T-helper 2 cell treated with Interferon-gamma antibody and Interleukin-4, amounts not matched to agents 5 μg/mL and 100 μg/mL, for 36 hours (primary cell): ENCODE data around the gene ZFR2.
"Not testable (repeated sequence)": the region's sequence is repeated elsewhere in the genome, so short reads cannot be mapped to it uniquely, and the experiment has no call there.

Experiments
- DNase-seq: peaks from one replicate; pipeline ENCODE4 v3.0.0; 2021; ENCODE audit warnings: low spot score
- H3K27ac Mint-ChIP-seq: one replicate; pipeline ENCODE4 v1.8.0; 2021; ENCODE audit warnings: mild to moderate bottlenecking, mixed read lengths
- H3K27me3 Mint-ChIP-seq: one replicate; pipeline ENCODE4 v1.8.0; 2021; ENCODE audit warnings: low read depth, mixed read lengths
- H3K36me3 Mint-ChIP-seq: one replicate; pipeline ENCODE4 v1.8.0; 2021; ENCODE audit warnings: low read depth, mixed read lengths
- H3K4me1 Mint-ChIP-seq: one replicate; pipeline ENCODE4 v1.8.0; 2021; ENCODE audit warnings: low read depth, mixed read lengths
- H3K4me3 Mint-ChIP-seq: one replicate; pipeline ENCODE4 v1.8.0; 2022; ENCODE audit warnings: mild to moderate bottlenecking, moderate library complexity, mixed read lengths
- H3K9me3 Mint-ChIP-seq: one replicate; pipeline ENCODE4 v1.8.0; 2021; ENCODE audit warnings: mixed read lengths

Gene ZFR2

DNA sequence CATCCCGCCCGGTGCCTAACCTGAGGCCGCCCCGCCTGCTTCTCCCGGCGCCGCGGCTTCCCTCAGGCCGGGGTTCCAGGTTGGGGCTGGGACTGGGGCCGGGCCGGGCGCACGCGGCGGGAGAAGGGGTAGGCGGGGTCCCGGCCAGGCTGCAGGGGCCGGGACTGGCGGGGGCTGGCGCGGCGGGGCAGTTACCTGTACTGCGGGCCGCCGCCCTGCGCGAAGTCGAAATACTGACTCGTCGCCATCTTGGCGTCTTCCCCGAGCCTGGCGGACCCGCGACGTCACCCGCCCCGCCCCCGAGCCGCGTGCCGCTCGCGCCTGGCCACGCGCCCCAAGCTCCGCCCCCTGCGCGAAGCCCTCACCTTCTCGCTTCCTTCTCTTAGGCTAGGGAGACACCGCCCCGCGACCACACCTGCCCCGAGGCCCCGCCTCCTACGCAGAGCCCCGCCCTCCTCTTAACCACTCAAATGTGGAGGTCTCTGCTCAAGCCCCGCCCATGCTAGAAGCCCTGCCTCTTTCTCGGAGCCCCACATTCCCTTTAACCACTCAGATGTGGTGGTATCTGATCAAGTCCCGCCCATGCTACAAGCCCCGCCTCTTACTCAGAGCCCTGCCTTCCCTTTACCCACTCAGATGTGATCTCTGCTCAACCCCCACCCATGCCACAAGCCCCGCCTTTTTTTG is at the start of gene ZFR2:
TSS of gene ZFR2 (minus strand) at position 269 of the 687 bp plus-strand sequence. CDS start at position 248, 21 bp downstream.
- Mint-ChIP-seq H3K27me3 (peaks cover 27% of the 10 kb centered on the region), H3K27ac (no peak within 1 kb of the TSS), H3K36me3 (peaks cover 3% of the 10 kb centered on the region), H3K4me3 (no peak within 1 kb of the TSS), H3K4me1 (no peaks in the 10 kb centered on the region), H3K9me3 (peaks cover 7% of the 10 kb centered on the region)
- no peak for DNase-seq

DNA sequence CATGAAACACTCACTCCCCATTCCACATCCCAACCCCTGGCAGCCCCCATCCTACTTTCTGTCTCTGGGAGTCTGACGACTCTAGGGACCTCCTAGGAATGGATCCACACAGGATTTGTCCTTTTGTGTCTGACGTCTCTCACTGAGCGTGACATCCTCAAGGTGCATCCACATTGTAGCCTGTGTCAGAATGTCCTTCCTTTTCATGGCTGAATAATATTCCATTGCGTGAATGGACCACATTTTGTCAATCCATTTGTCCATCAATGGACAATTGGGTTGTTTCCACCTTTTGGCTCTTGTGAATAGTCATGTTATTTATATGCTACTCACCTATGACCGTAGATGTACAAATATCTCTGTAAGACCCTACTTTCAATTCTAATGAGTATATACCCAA is 47.2 kb upstream of the ZFR2 start:
- peaks cover 4% of the 10 kb centered on the region for H3K9me3 Mint-ChIP-seq
- H3K4me1 Mint-ChIP-seq = no peaks in the 10 kb centered on the region
- H3K27me3 Mint-ChIP-seq = no peaks in the 10 kb centered on the region
- no peak for DNase-seq
- no peak overlapping the region for H3K4me3 Mint-ChIP-seq
- no peak overlapping the region for H3K27ac Mint-ChIP-seq
- H3K36me3 Mint-ChIP-seq = no peaks in the 10 kb centered on the region

DNA sequence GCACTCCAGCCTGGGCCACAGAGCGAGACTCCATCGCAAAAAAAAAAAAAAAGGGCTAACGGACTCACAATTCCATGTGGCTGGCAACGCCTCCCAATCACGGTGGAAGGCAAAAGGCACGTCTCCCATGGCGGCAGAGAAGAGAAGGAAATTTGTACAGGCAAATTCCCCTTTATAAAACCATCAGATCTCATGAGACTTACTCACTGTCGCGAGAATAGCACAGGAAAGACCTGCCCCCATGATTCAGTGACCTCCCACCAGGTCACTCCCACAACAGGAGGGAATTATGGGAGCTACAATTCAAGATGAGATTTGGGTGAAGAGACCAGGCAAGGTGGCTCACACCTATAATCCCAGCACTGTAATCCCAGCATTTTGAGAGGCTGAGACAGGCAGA is 45.4 kb upstream of the ZFR2 start:
- no peak for DNase-seq
- no peaks in the 10 kb centered on the region for H3K36me3 Mint-ChIP-seq
- H3K27me3 Mint-ChIP-seq = no peaks in the 10 kb centered on the region
- H3K4me1 Mint-ChIP-seq = no peaks in the 10 kb centered on the region
- no peak overlapping the region for H3K4me3 Mint-ChIP-seq
- no peak overlapping the region for H3K27ac Mint-ChIP-seq
- H3K9me3 Mint-ChIP-seq = peaks cover 3% of the 10 kb centered on the region

DNA sequence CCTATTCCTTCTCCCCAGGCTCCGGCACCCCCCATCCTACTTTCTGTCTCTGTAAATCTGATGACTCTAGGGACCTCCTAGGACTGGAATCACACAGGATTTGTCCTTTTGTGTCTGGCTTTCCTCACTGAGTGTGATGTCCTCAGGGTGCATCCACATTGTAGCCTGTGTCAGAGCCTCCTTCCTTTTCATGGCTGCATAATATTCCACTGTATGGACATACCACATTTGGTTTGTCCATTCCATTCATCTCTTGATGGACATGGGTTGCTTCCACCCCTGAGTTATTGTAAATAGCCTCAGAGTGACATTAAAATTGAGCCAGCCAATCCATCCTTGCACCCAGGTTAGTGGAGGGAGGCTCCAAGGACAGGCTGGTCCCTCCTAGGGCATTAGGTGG is 41.3 kb upstream of the ZFR2 start:
- H3K27me3 Mint-ChIP-seq = no peaks in the 10 kb centered on the region
- no peak for DNase-seq
- H3K4me3 Mint-ChIP-seq = no peak overlapping the region
- H3K4me1 Mint-ChIP-seq = no peaks in the 10 kb centered on the region
- H3K9me3 Mint-ChIP-seq = peaks cover 3% of the 10 kb centered on the region
- H3K27ac Mint-ChIP-seq = no peak overlapping the region
- H3K36me3 Mint-ChIP-seq = no peaks in the 10 kb centered on the region

DNA sequence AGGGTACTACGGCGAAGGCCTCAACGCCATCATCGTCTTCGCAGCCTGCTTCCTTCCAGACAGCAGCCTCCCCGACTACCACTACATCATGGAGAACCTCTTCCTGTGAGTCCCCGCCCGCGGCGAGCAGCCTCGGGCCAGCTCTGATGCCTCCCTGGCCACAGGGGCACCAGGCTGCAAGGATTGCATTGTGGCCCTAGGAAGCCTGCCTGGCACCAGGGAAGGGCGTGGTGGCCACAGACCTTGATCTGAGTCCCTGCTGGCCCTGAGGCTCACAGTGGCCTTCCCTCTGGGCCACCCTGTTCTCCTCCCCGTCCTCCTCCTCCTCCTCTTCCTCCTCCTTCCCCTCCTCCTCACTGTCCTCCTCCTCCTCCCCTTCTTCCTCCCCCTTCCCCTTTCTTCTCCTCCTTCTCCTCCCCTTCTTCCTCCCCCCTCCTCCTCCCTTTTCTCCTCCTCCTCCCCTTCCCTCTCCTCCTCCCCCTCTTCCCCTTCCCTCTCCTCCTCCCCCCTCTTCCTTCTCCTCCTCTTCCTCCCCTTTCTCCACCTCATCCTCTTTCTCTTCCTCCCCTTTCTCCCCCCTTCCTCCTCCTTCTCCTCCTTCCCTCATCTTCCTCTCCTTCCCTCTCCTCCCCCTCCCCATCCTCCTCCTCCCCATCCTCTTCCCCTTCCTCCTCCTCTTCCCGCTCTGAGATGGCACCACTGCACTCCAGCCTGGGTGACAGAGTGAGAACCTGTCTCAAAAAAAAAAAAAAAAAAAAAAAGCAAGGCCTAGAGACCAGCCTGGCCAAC is 39.6 kb upstream of the ZFR2 start:
- Mint-ChIP-seq H3K9me3 (peaks cover 3% of the 10 kb centered on the region), H3K27me3 (no peaks in the 10 kb centered on the region), H3K27ac (no peak overlapping the region), H3K4me3 (no peak overlapping the region), H3K36me3 (no peaks in the 10 kb centered on the region), H3K4me1 (no peaks in the 10 kb centered on the region)
- no peak for DNase-seq

DNA sequence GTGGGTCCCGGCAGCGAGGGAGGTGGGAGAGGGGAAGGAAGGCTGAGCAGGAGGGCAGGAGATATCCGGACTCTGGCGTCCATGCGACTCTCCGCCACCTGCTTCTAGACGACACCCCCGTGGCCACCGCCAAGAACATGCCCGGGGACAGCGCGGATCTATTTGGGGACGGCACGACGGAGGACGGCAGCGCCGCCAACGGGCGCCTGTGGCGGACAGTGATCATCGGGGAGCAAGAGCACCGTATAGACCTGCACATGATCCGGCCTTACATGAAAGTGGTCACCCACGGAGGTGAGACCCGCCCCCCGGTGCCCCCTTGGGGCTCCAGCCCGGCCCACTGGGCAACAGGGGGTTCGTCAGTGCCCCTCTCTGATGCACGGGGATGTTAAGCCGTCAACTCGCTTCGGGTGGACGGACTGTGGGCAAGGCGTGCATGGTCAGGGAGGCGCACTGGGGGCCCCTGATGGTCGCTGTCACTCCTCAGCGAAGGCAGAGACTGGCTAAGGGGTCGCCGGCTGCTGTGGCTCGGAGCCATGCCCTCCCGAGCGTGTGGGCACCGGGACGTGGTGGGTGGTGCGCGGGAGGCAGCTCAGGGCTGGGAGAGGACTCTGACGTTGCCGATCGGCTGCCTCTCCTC is 38.9 kb upstream of the ZFR2 start:
- no peak for DNase-seq
- Mint-ChIP-seq H3K9me3 (peaks cover 3% of the 10 kb centered on the region), H3K4me3 (no peak overlapping the region), H3K27me3 (no peaks in the 10 kb centered on the region), H3K4me1 (no peaks in the 10 kb centered on the region), H3K27ac (no peak overlapping the region), H3K36me3 (no peaks in the 10 kb centered on the region)

DNA sequence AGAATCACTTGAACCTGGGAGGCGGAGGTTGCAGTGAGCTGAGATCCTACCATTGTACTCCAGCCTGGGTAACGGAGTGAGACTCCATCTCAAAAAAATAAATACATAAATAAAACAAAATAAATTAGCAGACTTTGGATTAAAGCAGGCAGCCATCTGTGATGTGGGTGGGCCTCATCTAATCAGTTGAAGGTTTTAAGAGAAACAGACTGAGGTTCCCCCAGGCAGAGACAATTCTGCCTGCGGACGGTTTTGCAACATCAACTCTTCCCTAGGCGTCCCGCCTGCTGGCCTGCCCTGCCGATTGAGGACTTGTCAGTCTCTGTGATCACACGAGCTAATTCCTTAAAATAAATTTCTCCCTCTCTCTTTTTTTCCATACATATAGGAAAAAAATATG is 35.4 kb upstream of the ZFR2 start:
- H3K4me3 Mint-ChIP-seq = no peak overlapping the region
- no peaks in the 10 kb centered on the region for H3K4me1 Mint-ChIP-seq
- no peak for DNase-seq
- no peak overlapping the region for H3K27ac Mint-ChIP-seq
- no peaks in the 10 kb centered on the region for H3K9me3 Mint-ChIP-seq
- no peaks in the 10 kb centered on the region for H3K27me3 Mint-ChIP-seq
- H3K36me3 Mint-ChIP-seq = no peaks in the 10 kb centered on the region

DNA sequence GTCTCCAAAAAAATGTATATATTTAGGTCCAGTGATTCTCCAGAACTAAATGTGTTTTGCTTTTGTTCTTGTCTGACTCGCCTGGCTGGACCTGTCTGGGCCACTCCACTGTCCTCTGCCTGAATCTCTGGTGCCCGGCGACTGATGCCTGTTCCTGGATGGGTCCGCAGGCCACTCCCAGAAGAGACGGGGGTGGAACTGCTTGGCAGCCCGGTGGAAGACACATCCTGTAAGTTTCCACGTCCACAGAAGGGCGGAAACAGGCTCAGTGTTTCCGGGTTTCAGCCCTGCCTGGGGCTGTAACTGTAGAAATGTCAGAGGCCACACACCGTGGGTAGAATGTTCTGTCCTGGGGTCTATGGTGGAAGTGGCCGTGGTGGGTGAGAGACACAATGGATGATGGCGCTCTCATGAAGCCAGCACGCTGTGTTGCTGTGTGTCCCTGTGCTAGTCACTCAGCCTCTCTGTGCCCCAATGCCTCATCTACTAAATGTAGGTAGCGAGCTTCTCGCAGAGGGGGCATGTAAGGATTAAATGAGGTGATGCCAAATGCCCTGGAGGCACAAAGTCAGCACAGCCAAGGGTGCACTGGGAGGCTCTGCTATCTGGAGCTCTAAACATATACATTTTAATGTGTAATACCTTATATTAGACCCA is 33.6 kb upstream of the ZFR2 start:
- DNase-seq = no peak
- H3K9me3 Mint-ChIP-seq = peaks cover 10% of the 10 kb centered on the region
- peaks cover 5% of the 10 kb centered on the region for H3K4me1 Mint-ChIP-seq
- H3K27me3 Mint-ChIP-seq = no peaks in the 10 kb centered on the region
- H3K4me3 Mint-ChIP-seq = no peak overlapping the region
- H3K36me3 Mint-ChIP-seq = no peaks in the 10 kb centered on the region
- no peak overlapping the region for H3K27ac Mint-ChIP-seq

DNA sequence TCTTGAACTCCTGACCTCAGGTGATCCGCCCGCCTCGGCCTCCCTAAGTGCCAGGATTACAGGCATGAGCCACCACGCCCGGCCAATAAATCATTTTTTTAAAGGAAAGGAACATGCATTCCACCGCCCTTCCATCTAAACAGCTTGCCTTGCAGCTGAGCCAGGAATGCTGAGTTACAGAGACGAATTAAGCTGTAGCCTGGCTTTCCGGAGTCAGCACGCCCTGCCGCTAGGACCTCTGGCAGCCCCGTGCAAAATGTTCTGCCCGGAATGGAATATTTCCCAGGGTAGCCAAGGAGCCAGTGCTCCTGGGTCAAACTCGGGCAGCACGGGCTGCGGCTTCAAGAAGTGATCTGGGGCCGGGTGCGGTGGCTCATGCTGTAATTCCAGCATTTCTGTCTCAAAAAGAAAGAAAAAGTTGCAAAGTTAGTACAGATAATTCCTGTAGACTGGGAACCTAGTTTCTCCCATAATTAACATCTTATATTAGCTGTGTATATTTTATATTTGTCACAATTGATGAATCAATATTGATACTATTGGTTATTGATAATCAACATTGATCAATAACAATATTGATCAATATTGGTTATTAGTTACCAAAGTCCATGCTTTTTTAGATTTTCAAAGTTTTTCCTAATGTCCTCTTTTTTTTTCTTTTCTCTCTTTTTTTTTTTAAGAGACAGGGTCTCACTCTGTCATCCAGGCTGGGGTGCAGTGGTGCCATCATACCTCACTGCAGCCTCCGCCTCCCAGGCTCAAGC is 30.9 kb upstream of the ZFR2 start:
- Mint-ChIP-seq H3K27ac (no peak overlapping the region), H3K4me3 (no peak overlapping the region), H3K4me1 (peaks cover 5% of the 10 kb centered on the region), H3K36me3 (no peaks in the 10 kb centered on the region), H3K9me3 (peaks cover 10% of the 10 kb centered on the region), H3K27me3 (no peaks in the 10 kb centered on the region)
- DNase-seq = no peak

DNA sequence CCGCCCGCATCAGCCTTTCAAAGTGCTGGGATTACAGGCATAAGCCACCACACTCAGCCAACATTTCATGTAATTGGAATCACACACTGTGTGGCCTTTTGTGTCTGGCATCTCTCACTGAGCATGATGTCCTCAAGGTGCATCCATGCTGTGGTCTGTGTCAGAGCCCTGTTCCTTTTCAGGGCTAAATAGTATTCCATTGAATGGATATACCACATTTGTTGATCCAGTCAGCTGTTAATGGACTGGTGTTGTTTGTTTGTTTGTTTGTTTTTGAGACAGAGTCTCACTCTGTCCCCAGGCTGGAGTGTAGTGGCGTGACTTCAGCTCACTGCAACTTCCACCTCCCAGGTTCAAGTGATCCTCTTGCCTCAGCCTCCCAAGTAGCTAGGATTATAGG is 29.6 kb upstream of the ZFR2 start:
- peaks cover 5% of the 10 kb centered on the region for H3K4me1 Mint-ChIP-seq
- peaks cover 10% of the 10 kb centered on the region for H3K9me3 Mint-ChIP-seq
- no peak overlapping the region for H3K4me3 Mint-ChIP-seq
- no peaks in the 10 kb centered on the region for H3K36me3 Mint-ChIP-seq
- no peak overlapping the region for H3K27ac Mint-ChIP-seq
- H3K27me3 Mint-ChIP-seq = no peaks in the 10 kb centered on the region
- no peak for DNase-seq

DNA sequence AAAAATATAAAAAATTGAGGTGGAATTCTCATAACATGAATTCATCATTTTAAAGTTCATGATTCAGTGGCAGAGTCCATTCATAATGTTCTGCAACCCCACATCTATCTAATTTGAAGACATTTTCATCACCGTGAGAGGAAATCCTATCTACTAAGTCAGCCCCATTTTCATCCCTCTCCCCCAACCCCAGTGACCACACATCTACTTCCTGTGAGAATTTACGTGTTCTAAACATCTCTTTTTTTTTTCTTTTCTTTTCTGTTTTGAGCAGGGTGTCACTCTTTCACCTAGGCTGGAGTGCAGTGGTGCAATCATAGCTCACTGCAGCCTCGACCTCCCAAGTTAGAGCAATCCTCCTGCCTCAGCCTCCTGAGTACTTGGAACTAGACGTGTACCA is 29.1 kb upstream of the ZFR2 start:
- no peak for DNase-seq
- H3K9me3 Mint-ChIP-seq = peaks cover 10% of the 10 kb centered on the region
- H3K36me3 Mint-ChIP-seq = no peaks in the 10 kb centered on the region
- no peak overlapping the region for H3K27ac Mint-ChIP-seq
- H3K27me3 Mint-ChIP-seq = no peaks in the 10 kb centered on the region
- H3K4me1 Mint-ChIP-seq = peaks cover 5% of the 10 kb centered on the region
- no peak overlapping the region for H3K4me3 Mint-ChIP-seq

DNA sequence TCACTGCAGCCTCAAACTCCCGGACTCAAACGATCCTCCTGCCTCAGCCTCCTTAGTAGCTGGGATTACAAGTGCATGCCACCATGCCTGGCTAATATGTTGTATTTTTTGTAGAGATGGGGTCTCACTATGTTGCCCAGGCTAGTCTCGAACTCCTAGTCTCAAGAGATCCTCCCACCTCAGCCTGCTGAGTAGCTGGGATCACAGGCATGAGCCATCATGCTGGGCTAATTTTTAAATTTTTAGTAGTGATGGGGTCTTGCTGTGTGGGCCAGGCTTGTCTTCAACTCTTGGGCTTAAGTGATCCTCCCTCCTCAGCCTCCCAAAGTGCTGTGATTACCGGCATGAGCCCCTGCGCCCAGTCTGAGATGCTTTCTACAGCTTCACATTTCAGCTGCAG is 26.9 kb upstream of the ZFR2 start:
- no peaks in the 10 kb centered on the region for H3K36me3 Mint-ChIP-seq
- no peak for DNase-seq
- H3K4me3 Mint-ChIP-seq = no peak overlapping the region
- H3K4me1 Mint-ChIP-seq = peaks cover 5% of the 10 kb centered on the region
- H3K27me3 Mint-ChIP-seq = no peaks in the 10 kb centered on the region
- H3K27ac Mint-ChIP-seq = no peak overlapping the region
- peaks cover 10% of the 10 kb centered on the region for H3K9me3 Mint-ChIP-seq

DNA sequence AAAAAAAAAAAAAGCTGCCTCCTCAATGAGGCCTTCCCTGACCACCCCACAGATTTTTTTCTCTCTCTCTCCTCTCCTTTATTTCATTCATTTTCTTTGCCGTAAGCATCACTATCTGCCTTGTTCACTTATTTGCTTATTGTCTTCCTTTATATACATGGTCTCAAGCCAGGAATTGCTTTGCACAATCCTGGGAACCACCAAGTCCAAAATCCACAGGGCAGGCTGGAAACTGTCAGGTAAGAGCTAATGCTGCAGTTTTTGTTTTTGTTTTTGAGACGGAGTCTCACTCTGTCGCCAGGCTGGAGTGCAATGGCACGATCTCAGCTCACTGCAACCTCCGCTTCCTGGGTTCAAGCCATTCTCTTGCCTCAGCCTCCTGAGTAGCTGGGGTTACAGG is 26.1 kb upstream of the ZFR2 start:
- not testable (repeated sequence) for H3K27ac Mint-ChIP-seq, H3K4me1 Mint-ChIP-seq, H3K36me3 Mint-ChIP-seq

More for the DNA sequence above, 26.1 kb upstream of the ZFR2 start:
- H3K4me3 Mint-ChIP-seq, H3K27me3 Mint-ChIP-seq, DNase-seq: not testable (repeated sequence)
- peaks cover 10% of the 10 kb centered on the region for H3K9me3 Mint-ChIP-seq
